Measurements from ENCODE around the gene OTUD4. TPM values are rescaled to one million over a fixed set of nuclear protein-coding genes. Genes with fewer than 3 reads are reported as not detected.

The OTUD4 gene
- total and polyA plus RNA-seq, 9 of the 15 experiments (the other 6 are each of a cell fraction or from before 2014, with no cell fraction given), result 4.2 to 29.0 (median 24.8) TPM

GRCh38 chr4:145179281-145179860 lies 1.0 kb downstream of the OTUD4 start (continued):
- no peak for TF ChIP-seq ZNF586 (CRISPR knock-in tag; conservative IDR thresholded peaks at IDR 0.05)
- TF ChIP-seq CEBPG (CRISPR knock-in tag; IDR thresholded peaks at IDR 0.05), result no peak
- TF ChIP-seq CEBPG (tag; conservative IDR thresholded peaks at IDR 0.05 in 1 of 2, IDR thresholded peaks at IDR 0.05 in 1 of 2), result no peak
- no peak for TF ChIP-seq SMAD2 (IDR thresholded peaks at IDR 0.05; ENCODE audit: low read depth, low read length)
- no peak for TF ChIP-seq E2F4 (CRISPR knock-in tag; IDR thresholded peaks at IDR 0.05; ENCODE audit: low read depth)
- no peak for TF ChIP-seq TSC22D4 (tag; IDR thresholded peaks at IDR 0.05)
- no peak for TF ChIP-seq MXI1 (IDR thresholded peaks at IDR 0.05; ENCODE audit: low read depth, low read length)
- peak; percentile 10 for TF ChIP-seq RBBP5 (IDR thresholded peaks at IDR 0.05; ENCODE audit: borderline replicate concordance, insufficient read depth, low read length, poor library complexity, severe bottlenecking)
- TF ChIP-seq BHLHE40 (IDR thresholded peaks at IDR 0.05; ENCODE audit: low read length), result peak; percentile 72
- no peak for TF ChIP-seq CEBPZ (IDR thresholded peaks at IDR 0.05; ENCODE audit: borderline replicate concordance, low read depth, low read length)
- no peak for TF ChIP-seq MEF2D (tag; conservative IDR thresholded peaks at IDR 0.05; ENCODE audit: low read depth)
- TF ChIP-seq ELF2 (CRISPR knock-in tag; IDR thresholded peaks at IDR 0.05), result no peak
- TF ChIP-seq SIN3A (IDR thresholded peaks at IDR 0.05; ENCODE audit: borderline replicate concordance in 2 of 2, control insufficient read depth in 1 of 2, low read depth in 2 of 2, low read length in 2 of 2), result peak in 1 of 2 experiments; percentile 43; a peak in 1 of 4 replicates
- no peak for TF ChIP-seq NR0B1 (IDR thresholded peaks at IDR 0.05; ENCODE audit: partially characterized antibody)
- no peak for TF ChIP-seq ZFPM2 (CRISPR knock-in tag; IDR thresholded peaks at IDR 0.05)
- TF ChIP-seq ZMIZ1 (IDR thresholded peaks at IDR 0.05; ENCODE audit: low read depth in 2 of 2, low read length in 2 of 2), result no peak

Data from K562 (cell line).